Renal pelvis (tissue), 4 donors: Measurements from ENCODE around the gene STK24. TPM values are rescaled to one million over a fixed set of nuclear protein-coding genes. Genes with fewer than 3 reads are reported as not detected.
"Not testable (repeated sequence)": the region's sequence is repeated elsewhere in the genome, so short reads cannot be mapped to it uniquely, and the experiment has no call there.

Experiments used
- DNase-seq: peaks from one replicate; pipeline ENCODE4 v3.0.0-alpha.2; 2013
- polyA plus RNA-seq, 3 donors: library from polyadenylated mRNA; unstranded; fragments of 120-200 nt; gene quantifications; one replicate each; pipeline ENCODE4 v1.2.1, GENCODE V29; 2013; ENCODE audit not compliant: insufficient read length in 3 of 3

STK24 gene
- polyA plus RNA-seq, 3 donors = 109 to 117 (median 115) TPM

DNA sequence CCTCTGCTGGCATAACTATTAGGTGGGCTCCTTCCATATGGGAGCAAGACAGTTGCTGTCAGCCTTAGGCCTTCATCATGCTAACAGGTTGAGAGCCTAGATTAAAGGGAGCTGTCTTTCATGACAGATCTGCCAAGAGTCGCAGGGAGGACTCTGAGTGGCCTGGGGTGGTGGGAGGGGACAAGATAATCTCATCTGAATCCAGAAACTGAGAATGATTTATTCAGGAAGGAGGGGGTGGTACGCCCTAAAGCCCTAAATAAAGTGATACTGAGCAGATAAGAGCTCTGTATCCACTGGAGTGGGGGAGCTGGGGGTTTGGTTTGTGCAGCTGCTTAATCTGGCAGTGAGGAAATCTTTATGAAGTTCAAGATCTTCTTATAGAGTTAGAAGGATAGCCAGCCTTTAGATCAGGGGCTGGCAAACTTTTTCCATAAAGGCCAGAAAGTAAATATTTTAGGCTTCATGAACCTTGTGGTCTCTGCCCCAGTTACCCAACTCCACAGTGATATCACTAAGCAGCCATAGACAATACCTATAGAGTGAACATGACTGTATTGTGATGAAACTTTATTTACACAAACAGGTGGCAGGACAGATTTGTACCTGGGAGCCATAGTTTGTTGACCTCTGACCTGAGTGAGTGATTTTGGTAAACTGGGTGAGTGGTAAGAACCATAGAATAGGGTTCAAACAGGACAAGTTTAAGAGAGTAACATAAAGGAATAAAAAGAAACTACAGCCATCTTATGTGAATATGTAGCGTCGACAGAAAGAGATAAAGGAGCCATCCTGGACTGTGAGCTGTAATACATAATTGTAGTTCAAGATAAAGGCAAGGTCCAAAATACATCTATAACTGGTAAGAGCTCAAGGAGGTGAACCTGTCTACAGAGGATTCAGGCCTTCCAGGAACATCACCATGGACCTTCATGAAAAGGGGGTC, 9.8 kb upstream of the STK24 start:
- no peak for DNase-seq

DNA sequence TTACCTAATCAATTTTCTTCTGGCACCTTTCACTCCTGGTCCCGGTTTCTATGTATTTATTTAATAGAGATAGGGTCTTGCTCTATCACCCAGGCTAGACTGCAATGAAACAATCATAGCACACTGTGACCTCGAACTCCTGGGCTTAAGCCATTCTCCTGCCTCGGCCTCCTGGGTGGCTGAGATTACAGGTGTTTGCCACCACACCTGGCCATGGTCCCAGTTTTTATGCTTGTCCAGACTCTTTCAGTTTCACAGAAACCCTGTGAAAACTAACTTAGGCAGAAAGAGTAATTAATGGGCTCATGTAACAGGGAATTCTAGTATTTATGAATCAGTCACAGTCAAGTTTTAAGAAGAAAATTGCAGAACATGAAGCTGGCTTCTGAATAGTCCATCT, 9.0 kb upstream of the STK24 start:
- no peak for DNase-seq

DNA sequence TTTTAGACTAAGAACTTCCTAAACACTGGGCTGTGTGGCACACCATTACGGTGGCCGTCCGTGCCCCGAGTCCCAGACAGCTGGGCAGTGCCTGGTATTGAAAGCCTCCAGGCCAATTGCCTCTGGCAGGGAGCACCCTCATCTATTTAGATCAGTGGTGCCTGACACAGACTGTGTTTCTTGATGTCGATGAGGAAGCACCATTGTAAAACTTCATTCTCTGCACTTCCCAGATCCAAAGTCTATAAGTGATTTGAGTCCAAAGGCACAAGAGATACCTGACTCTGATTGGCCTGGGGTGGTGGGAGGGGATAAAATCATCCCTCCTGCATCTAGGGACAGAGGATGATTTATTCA, 8.5 kb upstream of the STK24 start:
- no peak for DNase-seq

DNA sequence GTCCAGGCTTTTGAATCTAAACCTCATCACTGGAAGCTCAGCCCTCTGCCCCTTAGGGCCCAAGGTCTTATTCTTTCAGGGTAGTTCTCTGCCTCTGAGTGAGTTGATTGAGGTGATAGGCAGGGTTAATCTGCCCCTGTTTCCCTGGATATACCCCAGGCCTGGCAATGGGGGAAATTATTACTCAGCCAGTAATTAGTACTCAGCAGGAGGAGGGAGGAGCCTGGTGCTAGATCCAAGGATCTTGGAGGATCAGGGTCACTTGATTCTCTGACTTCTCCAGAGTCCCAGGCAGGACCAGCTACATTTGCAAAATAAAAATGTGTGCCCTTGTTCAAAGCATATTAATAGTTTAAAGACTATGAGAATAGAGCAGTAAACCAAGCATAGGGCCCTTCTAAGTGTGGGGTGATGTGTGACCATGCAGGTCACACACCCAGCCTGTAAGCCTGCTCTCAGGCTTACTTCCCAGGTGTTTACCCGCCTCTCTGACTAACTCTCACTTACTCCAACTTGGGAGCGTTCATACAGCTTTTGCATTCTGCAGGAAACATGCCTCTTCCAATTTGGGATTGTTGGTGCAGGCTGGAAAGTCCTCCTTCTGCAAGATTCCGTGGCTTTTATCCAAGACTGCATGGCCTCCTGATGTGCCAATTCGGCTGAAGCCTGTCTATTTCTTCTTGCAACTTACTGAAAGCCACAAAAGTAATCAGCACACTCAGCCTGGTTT, 7.9 kb upstream of the STK24 start:
- DNase-seq = no peak

DNA sequence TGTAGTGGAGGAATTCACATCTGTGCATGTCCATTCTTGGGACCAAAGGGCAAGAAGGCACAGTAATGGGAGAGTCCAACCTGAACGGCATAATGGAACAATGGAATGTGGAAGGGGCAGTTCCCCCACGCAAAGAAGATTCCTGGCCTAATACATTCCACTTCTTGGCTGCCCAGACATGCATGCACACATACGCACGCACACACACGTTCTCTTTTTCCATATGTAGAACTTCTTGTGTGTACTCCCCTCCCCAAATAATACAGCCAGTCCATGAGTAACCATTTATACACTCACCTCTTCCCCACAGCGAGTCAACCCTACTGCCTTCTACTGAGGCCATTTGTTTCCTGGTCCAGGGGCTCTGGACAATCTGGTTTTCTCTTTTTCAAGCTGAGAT, 6.0 kb upstream of the STK24 start:
- DNase-seq = no peak

DNA sequence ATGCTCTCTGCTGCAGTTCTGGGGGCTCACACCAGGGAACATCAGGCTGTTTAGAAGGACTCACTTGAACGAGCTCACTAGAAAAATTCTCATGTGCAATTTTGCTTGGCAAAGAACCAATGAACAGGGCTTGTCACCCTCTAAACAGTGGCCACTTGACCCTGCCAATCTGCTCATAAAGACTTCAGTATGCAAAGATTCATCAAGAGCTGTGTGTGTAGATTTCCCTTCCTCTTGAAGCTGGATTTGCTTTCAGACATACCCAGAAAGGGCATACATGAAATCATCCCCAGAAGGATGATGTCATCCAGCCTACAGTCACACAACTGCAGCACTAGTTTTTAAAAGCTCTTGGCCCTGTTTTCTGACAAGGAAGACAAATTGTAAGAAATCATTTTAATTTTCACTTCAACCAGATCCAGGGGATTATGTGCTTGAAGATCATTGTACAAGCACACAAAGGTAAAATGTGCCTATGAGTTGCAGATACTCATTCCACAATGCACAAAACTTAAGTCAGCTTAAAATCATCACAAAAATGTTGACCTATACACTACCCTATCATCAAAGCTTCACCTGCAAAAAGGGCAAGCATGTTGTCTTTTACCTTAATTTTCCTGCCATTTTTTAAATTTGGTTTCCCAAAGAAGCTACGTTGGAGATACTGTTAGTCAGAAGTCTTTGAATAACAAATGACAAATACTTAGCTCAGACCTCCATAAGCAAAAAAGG, 5.2 kb upstream of the STK24 start:
- DNase-seq = no peak

DNA sequence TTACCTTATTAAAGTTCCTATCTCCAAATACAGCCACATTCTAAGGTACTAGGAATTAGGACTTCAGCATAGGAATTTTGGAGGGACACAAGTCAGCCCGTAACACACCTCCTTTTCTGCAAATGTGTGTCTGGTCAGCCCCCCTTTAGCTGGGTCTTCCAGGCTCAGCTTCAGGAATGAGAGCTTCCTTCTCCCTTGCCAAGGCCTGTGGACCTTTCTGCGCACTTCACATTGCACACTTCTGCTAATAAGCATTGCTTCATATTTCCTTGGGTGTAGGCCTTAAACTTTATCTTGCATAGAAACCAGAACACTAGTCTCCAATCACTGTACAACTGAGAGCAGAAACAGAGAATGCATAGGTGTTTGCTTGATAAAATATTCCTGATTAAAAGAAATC, 4.5 kb upstream of the STK24 start:
- DNase-seq = no peak

DNA sequence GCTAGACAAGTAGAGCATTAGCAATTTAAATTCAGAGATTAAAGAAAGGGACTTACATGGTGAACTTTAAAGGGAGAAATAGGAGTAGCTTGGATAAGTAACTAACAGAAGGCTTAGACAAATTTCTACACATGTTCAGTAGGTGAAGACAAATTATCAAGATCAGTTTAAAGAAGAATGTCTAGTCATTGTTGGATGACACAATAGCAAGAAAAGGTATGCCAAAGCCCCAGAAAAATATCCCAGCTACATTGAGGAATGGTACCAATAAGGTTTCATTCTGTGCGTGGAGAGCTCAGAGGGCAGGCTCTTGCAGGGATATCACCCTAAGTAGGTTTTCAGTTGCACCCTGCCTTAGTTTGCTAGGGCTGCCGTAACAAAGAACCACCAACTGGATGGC, 3.5 kb upstream of the STK24 start:
- no peak for DNase-seq

DNA sequence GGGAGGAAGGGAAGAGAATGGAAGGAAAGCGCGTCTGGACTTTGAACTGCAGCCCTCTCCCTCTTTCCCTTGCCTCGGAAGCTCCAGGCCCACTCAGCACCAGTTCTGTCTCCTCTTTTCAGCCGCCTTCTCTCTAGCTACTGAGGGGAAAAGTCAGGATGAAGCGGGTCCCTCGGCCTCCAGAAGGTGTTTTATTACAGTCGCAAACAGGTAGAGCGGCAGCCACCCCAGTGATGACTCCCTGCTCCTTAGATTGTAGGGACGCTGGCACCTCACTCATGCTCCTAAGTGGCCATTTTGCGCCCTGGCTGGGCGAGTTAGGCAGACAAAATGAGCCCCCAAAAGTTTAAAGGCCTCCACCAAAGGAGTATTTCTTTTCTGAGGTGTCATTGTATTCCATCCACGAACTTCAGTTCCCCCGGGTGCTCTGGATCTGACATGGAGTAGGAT, 954 bp upstream of the STK24 start:
- DNase-seq = no peak

DNA sequence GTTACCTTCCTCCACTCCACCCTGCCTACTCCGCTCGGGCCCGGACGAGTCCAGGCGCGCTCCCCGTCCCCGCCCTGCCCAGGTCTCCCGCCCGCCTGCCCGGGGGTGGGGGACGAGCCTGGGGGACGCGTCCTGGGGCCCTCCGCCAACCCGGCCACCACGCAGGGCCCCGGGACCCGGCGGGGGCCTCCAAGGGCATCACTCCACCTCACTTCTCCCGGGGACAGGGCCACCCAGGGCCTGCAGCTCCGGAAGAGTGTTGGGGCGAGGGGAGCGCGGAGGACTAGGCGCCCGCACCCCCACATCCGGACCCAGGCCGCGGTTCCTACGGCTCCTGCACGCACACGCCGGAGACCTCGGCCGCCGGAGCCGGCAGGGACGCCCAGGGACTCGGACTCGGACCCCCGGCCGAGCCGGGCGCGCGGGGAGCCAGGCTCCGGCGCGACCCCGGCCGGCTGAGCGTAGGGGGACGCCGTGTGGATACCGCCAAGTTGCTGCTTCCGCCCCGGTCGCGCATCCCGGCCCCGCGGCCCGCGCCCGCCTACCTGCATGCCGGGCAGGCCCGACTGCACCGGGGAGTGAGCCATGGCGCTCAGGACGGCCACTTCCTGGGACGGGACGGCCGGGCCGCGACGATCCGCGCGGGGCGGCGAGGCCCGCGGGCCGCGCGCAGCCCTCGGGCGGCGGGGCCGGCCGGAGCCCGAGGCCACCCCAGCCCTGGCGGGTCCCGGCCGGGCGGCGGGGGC, 534 bp downstream of the STK24 start:
- DNase-seq = no peak

DNA sequence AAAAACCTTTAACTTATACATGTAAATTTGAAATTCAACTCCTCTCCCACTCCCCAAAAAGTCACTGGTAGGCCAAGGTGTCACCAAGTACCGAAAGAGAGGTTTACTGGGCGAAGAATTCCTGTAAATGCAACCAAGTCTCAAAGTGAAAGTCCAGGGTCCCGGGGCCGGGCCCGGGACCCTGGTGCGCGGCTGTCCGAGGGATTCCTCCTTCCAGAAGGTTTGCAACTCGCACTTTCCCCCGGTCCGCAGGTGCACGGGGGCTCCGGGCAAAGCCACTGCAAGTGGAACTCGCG, 1.1 kb downstream of the STK24 start:
- DNase-seq = no peak

DNA sequence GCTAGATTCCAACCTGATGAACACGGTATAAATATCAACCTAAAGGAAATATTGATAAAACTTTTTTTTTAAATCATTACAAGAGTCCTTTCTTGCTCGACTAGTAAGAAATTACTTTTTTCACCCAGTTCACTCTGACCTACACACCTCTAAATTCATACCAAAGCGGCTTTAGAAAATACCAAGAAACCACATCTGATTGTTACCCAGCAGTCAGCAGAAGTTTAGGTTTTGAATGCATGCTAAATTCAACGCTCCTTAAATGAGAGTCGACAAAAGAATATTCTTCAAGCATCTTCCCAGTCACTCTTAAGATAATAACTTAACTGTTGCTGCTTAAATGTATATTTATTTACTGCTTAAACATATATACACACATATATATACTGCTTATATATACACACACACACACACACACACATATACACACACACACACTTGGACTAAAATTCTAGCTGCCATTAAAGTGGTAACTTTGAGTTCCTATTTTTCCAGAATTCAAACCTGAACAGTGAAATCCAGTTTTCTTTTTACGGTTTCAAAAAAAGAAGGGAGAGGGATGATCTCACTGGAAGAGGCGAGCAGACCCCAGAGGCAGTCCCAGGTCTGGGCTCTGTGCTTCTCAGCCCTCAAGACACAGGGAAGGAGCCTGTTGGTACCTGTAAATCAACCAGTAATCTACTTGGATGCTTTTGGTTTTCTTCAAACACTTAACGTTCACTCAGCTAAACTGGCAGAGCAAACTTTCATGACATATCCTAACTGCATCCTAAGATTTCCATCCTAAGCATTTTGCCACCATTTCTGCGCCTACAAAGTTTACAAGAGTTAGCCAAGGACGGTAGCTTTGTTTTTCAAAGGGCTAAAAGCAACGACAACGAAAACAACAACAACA, 1.7 kb downstream of the STK24 start:
- DNase-seq = no peak

DNA sequence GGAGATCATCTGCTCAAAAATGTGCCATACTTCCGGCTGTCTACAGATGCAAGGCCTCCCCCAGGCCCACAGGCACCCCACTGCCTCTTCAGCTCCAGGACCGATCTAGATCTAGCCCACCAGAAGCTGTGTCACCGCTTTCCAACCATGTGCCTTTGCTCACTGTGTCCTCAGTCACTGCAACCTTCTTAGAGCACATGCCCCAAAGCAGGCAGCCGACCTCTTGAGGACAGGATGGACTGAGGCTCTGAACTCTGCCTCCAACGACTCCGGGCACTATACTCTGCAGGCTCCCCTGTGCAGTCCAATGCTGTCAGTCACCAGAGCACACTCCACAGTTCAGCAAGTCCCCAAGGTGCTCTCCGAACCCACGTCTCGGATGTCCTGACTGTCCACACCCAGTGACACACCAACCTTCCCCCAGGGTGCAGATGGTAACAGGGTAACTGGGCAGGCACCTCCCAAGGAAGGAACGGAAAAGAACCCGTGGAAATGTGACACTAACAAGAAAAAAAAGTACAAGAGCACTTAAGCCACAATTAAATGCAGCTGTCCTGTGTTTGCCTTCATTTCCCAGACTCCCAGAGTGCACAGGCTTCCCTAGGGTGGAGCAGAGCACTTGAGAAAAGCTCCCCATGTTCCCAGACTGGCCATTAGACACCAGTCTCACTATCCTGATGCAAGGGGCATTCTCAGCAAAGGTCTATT, 4.8 kb downstream of the STK24 start:
- DNase-seq = no peak

DNA sequence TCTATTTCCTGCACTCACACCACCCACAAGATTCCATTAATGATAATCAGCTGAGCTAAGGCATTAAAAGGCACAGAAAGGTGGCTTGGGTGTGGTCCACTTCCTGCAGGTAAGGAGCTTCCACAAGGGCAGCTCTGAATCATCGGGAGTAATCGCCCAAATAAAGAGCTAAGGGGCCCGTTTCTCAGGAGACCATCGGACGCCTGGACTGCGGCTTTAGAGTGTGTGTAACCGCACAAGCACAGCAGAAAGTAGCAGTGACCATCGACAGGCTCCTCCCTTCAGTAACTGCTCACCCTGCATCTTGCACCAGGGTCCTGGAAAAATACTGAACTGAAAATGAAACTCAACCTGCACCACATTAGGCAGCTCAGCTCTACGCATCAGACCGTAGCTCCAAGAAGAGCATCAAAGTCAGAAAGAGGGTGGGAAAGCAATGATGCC, 6.0 kb downstream of the STK24 start:
- DNase-seq = no peak

DNA sequence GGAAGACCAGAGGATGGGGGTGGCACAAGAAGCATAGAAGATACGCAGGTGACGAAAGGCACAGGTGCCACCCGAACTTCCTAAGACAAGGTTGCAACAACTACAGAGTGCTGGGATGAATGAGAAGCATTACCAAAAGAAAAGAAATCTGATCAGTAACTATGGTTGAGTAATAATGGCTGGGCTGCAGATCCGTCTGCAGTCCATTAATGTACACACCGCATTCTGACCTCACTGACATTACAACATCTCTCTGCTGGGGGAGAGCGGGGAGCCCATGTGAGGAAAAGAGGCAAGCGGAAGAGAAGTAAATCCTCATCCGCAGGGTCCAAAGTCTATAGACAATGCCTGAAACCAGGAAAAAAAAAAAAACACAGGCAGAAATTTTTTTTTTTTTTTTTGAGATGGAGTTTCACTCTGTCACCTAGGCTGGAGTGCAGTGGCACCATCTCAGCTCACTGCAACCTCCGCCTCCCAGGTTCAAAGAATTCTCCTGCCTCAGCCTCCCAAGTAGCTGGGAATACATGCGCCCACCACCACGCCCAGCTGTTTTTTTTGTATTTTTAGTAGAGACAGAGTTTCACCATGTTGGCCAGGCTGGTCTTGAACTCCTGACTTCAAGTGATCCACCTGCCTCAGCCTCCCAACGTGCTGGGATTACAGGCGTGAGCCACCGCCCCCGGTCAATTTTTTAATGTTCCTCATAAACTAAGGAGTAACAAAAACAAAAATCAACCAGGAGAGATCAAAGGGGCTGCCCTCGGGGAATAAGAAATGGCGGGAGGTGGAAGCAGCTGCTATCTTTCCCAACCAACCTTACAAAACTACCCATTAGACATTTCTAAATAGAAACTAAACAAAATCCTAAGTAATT, 7.2 kb downstream of the STK24 start:
- not testable (repeated sequence) for DNase-seq

DNA sequence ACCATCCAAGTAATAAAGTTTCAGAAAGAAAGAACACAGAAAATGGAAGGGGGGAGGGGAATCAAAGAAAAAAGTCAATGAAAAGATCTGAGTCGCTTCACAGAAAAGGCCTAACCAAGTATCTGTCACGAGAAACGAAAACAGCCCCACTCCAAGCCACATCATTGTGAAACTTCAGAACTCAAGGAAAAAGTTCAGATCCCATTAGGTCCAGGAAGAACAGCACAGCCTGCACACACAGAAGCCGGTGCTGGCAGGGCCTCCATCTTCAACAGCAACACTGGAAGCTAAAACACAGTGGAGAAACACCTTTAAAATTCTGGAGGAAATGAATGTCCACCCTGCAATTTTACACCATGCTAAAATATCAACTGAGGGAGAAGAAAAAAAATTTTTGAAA, 8.0 kb downstream of the STK24 start:
- no peak for DNase-seq

DNA sequence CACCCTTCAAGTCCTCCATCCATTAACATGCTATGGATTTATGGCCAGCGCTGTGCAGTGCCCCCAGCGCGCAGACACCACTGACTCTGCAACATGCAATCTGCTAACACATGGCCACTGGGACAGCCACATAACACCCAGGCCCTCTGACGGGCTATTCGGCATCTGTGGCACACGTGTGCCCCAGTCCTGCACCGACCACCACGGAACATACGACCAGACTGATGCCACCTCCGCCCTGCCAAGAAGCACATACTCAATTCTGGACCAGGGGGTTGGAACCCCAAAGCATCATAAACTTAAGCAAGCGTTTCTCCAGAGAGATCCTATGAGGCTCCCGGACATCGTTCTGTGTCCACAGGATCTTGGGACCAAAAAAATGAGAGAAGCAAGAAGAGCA, 9.8 kb downstream of the STK24 start:
- no peak for DNase-seq

DNA sequence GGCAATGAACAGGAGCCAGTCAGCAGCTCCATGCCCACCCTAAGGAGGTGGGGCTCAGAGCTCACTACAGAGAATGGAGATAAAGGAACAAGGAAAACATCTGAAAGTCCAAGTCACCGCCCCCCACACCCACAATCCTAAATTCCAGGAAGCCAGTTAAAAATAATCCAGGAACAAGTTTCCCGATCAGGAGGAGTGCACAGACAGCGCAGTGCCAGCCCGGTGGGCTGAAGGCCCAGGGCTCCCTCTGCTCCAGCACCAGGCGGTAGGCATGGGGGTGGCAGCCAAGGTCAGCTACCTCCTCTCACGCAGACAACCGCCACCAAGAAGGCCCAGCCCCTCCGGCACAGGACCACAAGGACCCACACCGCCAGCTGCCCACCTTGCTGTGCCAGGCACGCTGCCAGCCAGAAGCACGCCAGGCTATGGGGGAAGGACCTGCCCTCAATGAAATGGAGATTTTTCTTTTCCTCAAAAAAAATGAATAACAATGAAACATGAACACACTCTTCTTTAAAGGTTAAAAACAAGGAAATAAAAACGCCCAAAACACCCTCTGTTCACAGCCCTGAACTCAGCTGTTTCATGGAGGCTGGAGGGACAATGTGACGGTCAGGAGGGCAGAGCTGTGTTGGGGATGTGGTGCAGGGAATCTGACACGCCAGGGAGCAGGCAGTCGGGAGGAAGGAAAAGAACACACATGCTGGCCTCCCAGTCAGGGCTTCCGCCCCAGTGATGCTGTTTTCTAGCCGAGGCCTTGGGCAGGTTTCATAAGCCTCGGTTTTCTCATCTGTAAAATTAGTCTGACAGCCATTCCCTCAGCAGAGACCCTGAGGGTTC, 11.0 kb downstream of the STK24 start:
- DNase-seq = no peak
